GM12891 (cell line): Measurements from ENCODE around the gene FANCC.

Source experiments
- POLR2A ChIP-seq: IDR thresholded peaks from 2 replicates; pipeline ENCODE4 v1.6.1; 2011; ENCODE audit warnings: low read depth, low read length, control low read depth
- POLR2AphosphoS5 ChIP-seq: IDR thresholded peaks from 2 replicates; pipeline ENCODE4 v1.6.1; 2011; ENCODE audit warnings: low read depth, low read length, control low read depth
- POU2F2 ChIP-seq: IDR thresholded peaks from 2 replicates; pipeline ENCODE4 v1.6.1; 2011; ENCODE audit warnings: low read depth, mild to moderate bottlenecking, control low read depth, low read length, moderate library complexity
- SPI1 ChIP-seq: IDR thresholded peaks from 2 replicates; pipeline ENCODE4 v1.6.1; 2011; ENCODE audit warnings: low read depth, low read length, control low read depth
- TAF1 ChIP-seq: IDR thresholded peaks from 2 replicates; pipeline ENCODE4 v1.6.1; 2011; ENCODE audit warnings: low read depth, low read length, control low read depth

GRCh38 chr9:95105519-95106287 is 211.8 kb downstream of the FANCC start:
- no peak for TF ChIP-seq TAF1
- no peak for TF ChIP-seq POLR2AphosphoS5
- TF ChIP-seq POLR2A = no peak
- TF ChIP-seq SPI1 = no peak
- TF ChIP-seq POU2F2 = no peak
